Stomach (tissue), 9 donors: Measurements from ENCODE around the gene CD247. TPM values are rescaled to one million over a fixed set of nuclear protein-coding genes. Genes with fewer than 3 reads are reported as not detected.

ENCODE experiments used
- DNase-seq, 2 donors: peaks; one replicate each; pipeline versions ENCODE4 v3.0.0 to v3.0.0-alpha.2; 2013 to 2019
- H3K27ac ChIP-seq, 5 donors: fragments of 200-600 bp in 4 of 5; sonication (generic) in 4 of 5; one replicate each; pipeline ENCODE4 v1.5.1; 2013 to 2019; ENCODE audit warnings: mild to moderate bottlenecking in 1 of 5, moderate library complexity in 1 of 5
- H3K27me3 ChIP-seq, 3 donors: fragments of 200-600 bp; sonication (generic); one replicate each; pipeline ENCODE4 v1.5.1; 2017 to 2019; ENCODE audit warnings: mixed run types in 1 of 3
- H3K36me3 ChIP-seq, 4 donors: fragments of 200-600 bp; sonication (generic); 1 replicate in 3 of 4; 2 replicates in 1 of 4; pipeline ENCODE4 v1.5.1; 2016 to 2019
- H3K4me1 ChIP-seq, 4 donors: fragments of 200-600 bp; sonication (generic); one replicate each; pipeline ENCODE4 v1.5.1; 2016 to 2019
- H3K4me3 ChIP-seq, 4 donors: fragments of 200-600 bp; sonication (generic) in 3 of 4; one replicate each; pipeline ENCODE4 v1.5.1; 2016 to 2019; ENCODE audit warnings: mild to moderate bottlenecking in 1 of 4
- H3K9me3 ChIP-seq, 4 donors: fragments of 200-600 bp; sonication (generic); one replicate each; pipeline ENCODE4 v1.5.1; 2016 to 2019
- EP300 ChIP-seq: sonication (generic); formaldehyde crosslinking; IDR thresholded peaks from one replicate; pipeline ENCODE4 v1.6.1; 2017; ENCODE audit warnings: antibody characterized with exemption
- POLR2A ChIP-seq, 4 donors: fragments of 450-650 bp; IDR thresholded peaks; one replicate each; pipeline ENCODE4 v1.6.1; 2016; ENCODE audit warnings: antibody characterized with exemption in 4 of 4, control low read depth in 2 of 4, mild to moderate bottlenecking in 1 of 4, moderate library complexity in 1 of 4
- POLR2AphosphoS5 ChIP-seq, 3 donors: sonication (generic); formaldehyde crosslinking; IDR thresholded peaks; one replicate each; pipeline ENCODE4 v1.6.1; 2016; ENCODE audit warnings: antibody characterized with exemption in 3 of 3
- WGBS, 5 donors: extraction: QIAGEN DNeasy Blood & Tissue Kit in 3 of 5; methylation state at CpG; one replicate each; pipeline versions ENCODE4 v1.1.5 to v1.1.7; 2013 to 2018; 5-methylcytosine and 5-hydroxymethylcytosine counted together
- intact Hi-C: fragments of 100-400 bp; cut with DNase I; formaldehyde crosslinking; loops from one replicate; pipeline ENCODE4 v1.15.1; 2023; ENCODE audit warnings: low total_unique reads
- polyA plus RNA-seq, 3 donors: library from polyadenylated mRNA; stranded (reverse); fragments of 200-250 nt; gene quantifications; one replicate each; pipeline ENCODE4 v1.2.3, GENCODE V29; 2013
- total RNA-seq, 5 donors: library from RNA; depleted of rRNA; stranded (reverse); fragments of >200 nt; gene quantifications; one replicate each; pipeline versions ENCODE4 v1.1.0 to v1.2.3, GENCODE V29; 2014 to 2016
- TF ChIP-seq, protein P1 (sequence below), 7 experiments: fragments of 450-650 bp in 4 of 7; fragments of 200-600 bp in 3 of 7; sonication (generic) in 3 of 7; IDR thresholded peaks; one replicate each; pipeline ENCODE4 v1.5.1; 2016 to 2019; ENCODE audit warnings: antibody characterized with exemption in 7 of 7, control low read depth in 2 of 7, mild to moderate bottlenecking in 1 of 7
- donor health status: healthy with polysubstance abuse.
- donor health status: Bipolar disorder and iron deficiency.
- donor health status: healthy.

The CD247 gene
- total and polyA plus RNA-seq, 8 donors = 0.68 to 6.7 (median 3.1) TPM; not detected in 3

DNA sequence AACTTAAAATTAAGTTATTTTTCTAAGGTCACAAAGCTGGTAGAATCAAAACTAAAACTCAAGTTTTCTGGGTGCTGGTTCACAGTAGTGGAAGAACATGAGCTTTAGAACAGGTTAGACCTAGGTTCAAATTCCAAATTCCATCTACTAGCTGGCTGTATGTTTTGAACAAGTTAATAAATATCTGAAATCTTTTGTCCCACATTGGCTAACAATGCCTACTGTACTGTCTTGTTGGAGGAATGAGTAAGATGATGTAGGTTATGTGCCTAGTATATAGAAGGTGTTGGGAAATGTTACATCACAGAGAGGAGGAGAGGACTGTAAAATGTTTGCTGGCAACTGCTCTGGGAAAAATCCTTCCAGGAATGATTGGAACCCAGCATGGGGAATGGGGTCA, 14.0 kb upstream of the CD247 start:
- H3K36me3 ChIP-seq = no peaks in the 10 kb centered on the region
- H3K27me3 ChIP-seq = no peaks in the 10 kb centered on the region
- no peak overlapping the region for H3K27ac ChIP-seq
- no peak for TF ChIP-seq POLR2A (IDR thresholded peaks at IDR 0.05)
- no peak for TF ChIP-seq EP300
- TF ChIP-seq, protein P1, sequence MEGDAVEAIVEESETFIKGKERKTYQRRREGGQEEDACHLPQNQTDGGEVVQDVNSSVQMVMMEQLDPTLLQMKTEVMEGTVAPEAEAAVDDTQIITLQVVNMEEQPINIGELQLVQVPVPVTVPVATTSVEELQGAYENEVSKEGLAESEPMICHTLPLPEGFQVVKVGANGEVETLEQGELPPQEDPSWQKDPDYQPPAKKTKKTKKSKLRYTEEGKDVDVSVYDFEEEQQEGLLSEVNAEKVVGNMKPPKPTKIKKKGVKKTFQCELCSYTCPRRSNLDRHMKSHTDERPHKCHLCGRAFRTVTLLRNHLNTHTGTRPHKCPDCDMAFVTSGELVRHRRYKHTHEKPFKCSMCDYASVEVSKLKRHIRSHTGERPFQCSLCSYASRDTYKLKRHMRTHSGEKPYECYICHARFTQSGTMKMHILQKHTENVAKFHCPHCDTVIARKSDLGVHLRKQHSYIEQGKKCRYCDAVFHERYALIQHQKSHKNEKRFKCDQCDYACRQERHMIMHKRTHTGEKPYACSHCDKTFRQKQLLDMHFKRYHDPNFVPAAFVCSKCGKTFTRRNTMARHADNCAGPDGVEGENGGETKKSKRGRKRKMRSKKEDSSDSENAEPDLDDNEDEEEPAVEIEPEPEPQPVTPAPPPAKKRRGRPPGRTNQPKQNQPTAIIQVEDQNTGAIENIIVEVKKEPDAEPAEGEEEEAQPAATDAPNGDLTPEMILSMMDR (IDR thresholded peaks at IDR 0.05) = no peak
- TF ChIP-seq POLR2AphosphoS5 (IDR thresholded peaks at IDR 0.05) = no peak
- peaks cover 0 to 18% (median 6%) of the 10 kb centered on the region in 4 donors for H3K4me1 ChIP-seq
- H3K4me3 ChIP-seq = no peak overlapping the region
- peak in 1 of 2 donors; percentile 63 for DNase-seq
- intact Hi-C loops = loop anchor here (10.0 kb wide), 2 partner anchors 98 to 458 kb away; no protein-coding TSS in a partner anchor
- H3K9me3 ChIP-seq = no peaks in the 10 kb centered on the region

DNA sequence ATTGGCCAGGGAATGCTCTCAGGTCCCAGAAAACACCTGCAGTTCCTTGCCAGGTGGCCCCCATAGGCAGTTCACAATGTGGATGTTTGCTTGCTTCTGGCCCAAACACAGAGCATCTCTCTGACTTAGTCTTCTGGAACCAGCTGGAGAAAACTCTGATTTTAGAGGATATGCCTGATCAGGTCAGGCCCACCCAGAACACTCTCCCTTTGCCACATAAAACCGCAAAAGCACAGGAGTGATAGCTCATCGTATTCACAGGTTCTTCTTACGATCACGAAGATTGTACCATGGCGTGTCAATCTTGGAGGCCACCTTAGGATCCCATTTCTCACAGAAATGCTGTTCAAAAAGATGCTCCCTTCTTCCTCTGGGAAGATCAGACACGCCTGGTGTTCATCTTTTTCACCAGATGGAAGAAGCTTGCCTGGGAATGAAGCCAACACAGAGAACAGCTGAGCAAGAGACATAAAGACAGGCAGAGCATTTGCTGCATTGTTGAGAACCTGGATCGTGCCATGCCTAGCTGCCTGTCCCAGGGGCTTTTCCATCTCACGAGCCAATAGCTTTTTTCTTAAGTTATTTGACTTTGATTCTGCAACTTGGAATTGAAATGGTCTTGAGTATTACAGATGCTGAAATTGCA, 11.6 kb upstream of the CD247 start:
- 83 to 86% (median 84%) methylated on average over 8 of the region's 8 CpGs for WGBS, 5 donors
- no peak overlapping the region for H3K4me3 ChIP-seq
- no peaks in the 10 kb centered on the region for H3K27me3 ChIP-seq
- intact Hi-C loops = loop anchor here (10.0 kb wide), 2 partner anchors 95 to 455 kb away; no protein-coding TSS in a partner anchor
- DNase-seq = peak in 1 of 2 donors; percentile 63
- TF ChIP-seq EP300 (no peak), POLR2AphosphoS5 (IDR thresholded peaks at IDR 0.05) (no peak), POLR2A (IDR thresholded peaks at IDR 0.05) (no peak)
- TF ChIP-seq, protein P1 (IDR thresholded peaks at IDR 0.05) = no peak
- no peaks in the 10 kb centered on the region for H3K36me3 ChIP-seq
- peaks cover 0 to 18% (median 6%) of the 10 kb centered on the region in 4 donors for H3K4me1 ChIP-seq
- H3K27ac ChIP-seq = no peak overlapping the region
- no peaks in the 10 kb centered on the region for H3K9me3 ChIP-seq

DNA sequence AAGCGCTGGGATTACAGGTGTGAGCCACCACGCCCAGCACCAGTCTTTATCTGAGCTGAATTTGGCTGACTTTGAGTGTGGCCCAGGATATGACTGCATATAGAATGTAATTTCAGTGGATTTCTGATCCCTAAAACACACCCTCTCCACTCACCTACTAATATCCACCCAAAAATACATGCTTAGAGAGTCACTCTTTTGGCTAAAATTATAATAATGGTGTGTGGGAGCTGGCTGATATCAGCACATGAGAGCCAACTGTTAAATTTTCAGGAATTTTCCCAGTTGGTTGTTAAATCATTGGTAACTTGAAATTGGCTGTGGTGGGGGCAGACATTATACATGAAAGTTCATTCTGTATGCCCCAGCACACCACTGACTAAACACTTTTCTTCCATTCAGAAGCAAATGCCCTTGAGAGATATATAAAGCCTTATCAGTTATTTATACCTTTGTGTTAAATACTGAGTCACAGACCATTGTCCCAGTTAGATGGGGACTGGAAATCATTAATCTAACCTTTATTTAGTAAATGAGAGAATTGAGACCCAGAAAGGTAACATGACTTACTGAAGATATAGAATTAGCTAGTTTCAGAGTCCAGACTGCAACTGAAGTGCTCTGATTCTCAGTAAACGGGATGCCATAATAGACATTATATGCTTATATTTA, 9.9 kb upstream of the CD247 start:
- intact Hi-C loops = no loop called here
- Histone ChIP-seq H3K27me3 (no peaks in the 10 kb centered on the region), H3K4me1 (peaks cover 0 to 13% (median 2%) of the 10 kb centered on the region in 4 donors), H3K27ac (peak overlapping the region; percentile 20 to 62 (median 34)), H3K4me3 (no peak overlapping the region), H3K9me3 (no peaks in the 10 kb centered on the region), H3K36me3 (no peaks in the 10 kb centered on the region)
- TF ChIP-seq POLR2AphosphoS5 (IDR thresholded peaks at IDR 0.05) (no peak), POLR2A (IDR thresholded peaks at IDR 0.05) (no peak), EP300 (no peak)
- TF ChIP-seq, protein P1 (IDR thresholded peaks at IDR 0.05) = no peak
- WGBS, 5 donors = 41 to 60% (median 53%) methylated on average over 3 of the region's 3 CpGs
- peak in 1 of 2 donors; percentile 56 for DNase-seq

DNA sequence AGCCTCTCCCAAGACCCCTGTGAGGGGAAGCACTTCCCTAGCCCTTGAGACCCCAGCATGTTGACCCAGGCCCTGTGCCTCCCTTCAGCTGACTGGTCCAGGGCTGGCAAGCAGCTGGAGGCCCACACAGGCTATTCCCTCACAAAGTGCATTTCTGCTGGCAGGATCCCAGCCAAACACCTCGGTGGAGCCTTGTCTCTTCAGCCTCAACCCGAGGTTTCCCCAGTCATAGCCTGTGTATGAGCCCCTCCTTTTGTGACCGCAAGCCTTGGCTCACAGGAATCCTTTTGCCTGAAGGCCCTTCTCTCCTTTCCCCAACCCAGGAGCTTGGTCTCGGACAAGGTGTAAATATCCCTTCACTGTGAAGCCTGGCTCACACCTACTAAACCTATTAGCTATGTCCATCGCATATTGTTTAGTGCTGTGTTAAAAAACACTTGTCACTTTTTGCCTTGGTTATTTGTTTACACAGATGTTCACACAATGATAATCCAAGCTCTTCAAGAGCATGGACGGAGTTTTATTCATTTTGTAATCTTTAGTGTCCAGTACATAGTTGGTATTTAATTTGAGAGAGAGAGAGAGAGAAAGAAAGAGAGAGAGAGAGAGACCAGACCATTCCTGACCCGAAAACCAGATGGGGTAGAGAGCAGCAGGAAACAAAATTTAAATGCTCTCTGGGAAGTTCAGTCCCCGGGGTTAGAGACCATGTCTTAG, 8.5 kb upstream of the CD247 start:
- DNase-seq = no peak
- Histone ChIP-seq H3K36me3 (no peaks in the 10 kb centered on the region), H3K4me3 (no peak overlapping the region), H3K9me3 (no peaks in the 10 kb centered on the region), H3K27ac (no peak overlapping the region), H3K27me3 (no peaks in the 10 kb centered on the region), H3K4me1 (peaks cover 0 to 13% (median 2%) of the 10 kb centered on the region in 4 donors)
- TF ChIP-seq POLR2A (IDR thresholded peaks at IDR 0.05) = no peak
- intact Hi-C loops = no loop called here
- 64 to 75% (median 70%) methylated on average over 8 of the region's 8 CpGs for WGBS, 5 donors
